Thymus (tissue), 11 donors: ENCODE data around the gene NEDD4L. TPM values are rescaled to one million over a fixed set of nuclear protein-coding genes. Genes with fewer than 3 reads are reported as not detected.

Experiments used
- DNase-seq, 9 donors: peaks; one replicate each; pipeline ENCODE4 v3.0.0-alpha.2; 2013; ENCODE audit warnings: low spot score in 9 of 9, low read depth in 6 of 9, missing footprints in 1 of 9
- H3K27ac ChIP-seq, 2 donors: one replicate each; pipeline ENCODE4 v1.5.1; 2013; ENCODE audit warnings: control low read depth in 1 of 2, low read depth in 1 of 2, low read length in 1 of 2, mild to moderate bottlenecking in 1 of 2, moderate library complexity in 1 of 2
- H3K27me3 ChIP-seq, 2 donors: one replicate each; pipeline ENCODE4 v1.5.1; 2013; ENCODE audit warnings: low read length in 1 of 2; ENCODE audit not compliant: control insufficient read depth in 2 of 2, insufficient read depth in 1 of 2
- H3K36me3 ChIP-seq, 2 donors: one replicate each; pipeline ENCODE4 v1.5.1; 2013; ENCODE audit warnings: low read length in 1 of 2, mild to moderate bottlenecking in 1 of 2, moderate library complexity in 1 of 2; ENCODE audit not compliant: control insufficient read depth in 2 of 2, insufficient read depth in 2 of 2
- H3K4me1 ChIP-seq, 2 donors: one replicate each; pipeline ENCODE4 v1.5.1; 2013; ENCODE audit warnings: low read length in 2 of 2; ENCODE audit not compliant: control insufficient read depth in 2 of 2, insufficient read depth in 2 of 2
- H3K4me3 ChIP-seq, 2 donors: one replicate each; pipeline ENCODE4 v1.5.1; 2013; ENCODE audit warnings: low read length in 2 of 2, control low read depth in 1 of 2, mild to moderate bottlenecking in 1 of 2
- H3K9me3 ChIP-seq, 2 donors: one replicate each; pipeline ENCODE4 v1.5.1; 2013; ENCODE audit warnings: low read length in 1 of 2, mild to moderate bottlenecking in 1 of 2; ENCODE audit not compliant: control insufficient read depth in 2 of 2, insufficient read depth in 1 of 2
- WGBS: extraction: QIAGEN DNeasy Blood & Tissue Kit; methylation state at CpG from one replicate; pipeline ENCODE4 v1.1.7; 2013; 5-methylcytosine and 5-hydroxymethylcytosine counted together
- polyA plus RNA-seq: library from polyadenylated mRNA; stranded (reverse); fragments of 200-250 nt; gene quantifications from one replicate; pipeline ENCODE4 v1.2.3, GENCODE V29; 2013
- total RNA-seq: library from RNA; stranded (reverse); fragments of 120-200 nt; gene quantifications from one replicate; pipeline ENCODE4 v1.2.4, GENCODE V29; 2013
- donor health status: healthy.

The NEDD4L gene
- total and polyA plus RNA-seq, 2 donors, result 6.5 to 11.8 TPM

DNA sequence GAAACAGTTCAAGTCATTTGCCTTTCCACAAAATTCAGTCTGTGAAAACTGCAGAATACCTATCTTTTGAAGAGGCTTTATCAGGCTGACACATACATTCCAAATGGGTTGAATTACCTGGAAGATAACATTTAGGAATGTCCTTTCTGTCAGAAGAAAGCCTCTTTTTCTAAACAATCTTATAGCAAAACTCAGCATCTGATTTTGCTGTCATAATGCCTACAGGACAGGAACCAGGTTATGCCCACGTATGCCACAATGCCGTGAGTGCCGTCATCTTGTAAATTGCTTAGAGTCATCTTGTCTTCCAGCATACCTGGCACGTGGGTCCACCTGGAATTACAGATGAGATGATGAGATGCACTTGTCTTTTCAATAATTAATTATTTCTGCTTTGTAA lies 309.6 kb downstream of the NEDD4L start:
- H3K36me3 ChIP-seq, result no peaks in the 10 kb centered on the region
- 95% methylated on average over 4 of the region's 4 CpGs for WGBS
- H3K4me3 ChIP-seq, result no peak overlapping the region
- no peaks in the 10 kb centered on the region for H3K9me3 ChIP-seq
- no peak overlapping the region for H3K27ac ChIP-seq
- H3K27me3 ChIP-seq, result no peaks in the 10 kb centered on the region
- peaks cover 0 to 2% of the 10 kb centered on the region in 2 donors for H3K4me1 ChIP-seq
- DNase-seq, result no peak

- peaks cover 0 to 2% of the 10 kb centered on the region in 2 donors for H3K4me1 ChIP-seq
- WGBS, result 96% methylated on average over 4 of the region's 4 CpGs
- no peak for DNase-seq
- H3K27ac ChIP-seq, result no peak overlapping the region
- no peaks in the 10 kb centered on the region for H3K36me3 ChIP-seq
- no peaks in the 10 kb centered on the region for H3K9me3 ChIP-seq
- no peaks in the 10 kb centered on the region for H3K27me3 ChIP-seq
- H3K4me3 ChIP-seq, result no peak overlapping the region
Observed at GRCh38 chr18:58354051-58354450, 310.0 kb downstream of the NEDD4L start.

GRCh38 chr18:58354791-58355190 lies 310.8 kb downstream of the NEDD4L start:
- no peak for DNase-seq
- H3K36me3 ChIP-seq, result no peaks in the 10 kb centered on the region
- no peaks in the 10 kb centered on the region for H3K27me3 ChIP-seq
- H3K27ac ChIP-seq, result no peak overlapping the region
- 98% methylated on average over 10 of the region's 10 CpGs for WGBS
- no peaks in the 10 kb centered on the region for H3K9me3 ChIP-seq
- no peak overlapping the region for H3K4me3 ChIP-seq
- H3K4me1 ChIP-seq, result peaks cover 0 to 2% of the 10 kb centered on the region in 2 donors

DNA sequence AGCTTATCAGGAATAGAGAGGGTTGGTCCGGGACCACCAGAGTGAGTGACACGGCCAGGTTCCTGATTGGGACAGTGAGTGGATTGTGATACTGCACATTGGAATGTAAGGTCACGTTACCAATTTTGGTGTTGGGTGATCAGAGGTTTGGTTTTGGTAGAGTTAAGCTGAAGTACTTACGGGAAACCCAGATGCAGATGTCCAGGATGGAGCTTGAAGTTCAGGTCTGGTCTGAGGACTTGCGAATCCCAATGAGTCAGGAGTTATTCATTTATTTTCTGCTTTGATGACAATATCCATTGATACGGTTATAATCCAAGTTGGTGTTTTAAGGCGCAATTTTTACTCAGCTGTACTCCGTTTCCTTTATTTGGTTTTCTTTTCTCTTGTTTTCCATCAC lies 311.2 kb downstream of the NEDD4L start:
- WGBS, result 97% methylated on average over 8 of the region's 8 CpGs
- Histone ChIP-seq H3K27me3 (no peaks in the 10 kb centered on the region), H3K4me3 (no peak overlapping the region), H3K27ac (no peak overlapping the region), H3K4me1 (peaks cover 0 to 2% of the 10 kb centered on the region in 2 donors), H3K36me3 (no peaks in the 10 kb centered on the region), H3K9me3 (no peaks in the 10 kb centered on the region)
- no peak for DNase-seq

GRCh38 chr18:58359218-58359617 lies 315.2 kb downstream of the NEDD4L start:
- Histone ChIP-seq H3K27me3 (no peaks in the 10 kb centered on the region), H3K4me3 (no peak overlapping the region), H3K4me1 (no peaks in the 10 kb centered on the region), H3K27ac (no peak overlapping the region), H3K9me3 (no peaks in the 10 kb centered on the region), H3K36me3 (no peaks in the 10 kb centered on the region)
- WGBS, result 96% methylated on average over 3 of the region's 3 CpGs
- no peak for DNase-seq

GRCh38 chr18:58359620-58360019 lies 315.6 kb downstream of the NEDD4L start:
- Histone ChIP-seq H3K27me3 (no peaks in the 10 kb centered on the region), H3K36me3 (no peaks in the 10 kb centered on the region), H3K9me3 (no peaks in the 10 kb centered on the region), H3K4me3 (no peak overlapping the region), H3K4me1 (no peaks in the 10 kb centered on the region), H3K27ac (no peak overlapping the region)
- no peak for DNase-seq
- 93% methylated on average over 1 of the region's 1 CpG for WGBS

DNA sequence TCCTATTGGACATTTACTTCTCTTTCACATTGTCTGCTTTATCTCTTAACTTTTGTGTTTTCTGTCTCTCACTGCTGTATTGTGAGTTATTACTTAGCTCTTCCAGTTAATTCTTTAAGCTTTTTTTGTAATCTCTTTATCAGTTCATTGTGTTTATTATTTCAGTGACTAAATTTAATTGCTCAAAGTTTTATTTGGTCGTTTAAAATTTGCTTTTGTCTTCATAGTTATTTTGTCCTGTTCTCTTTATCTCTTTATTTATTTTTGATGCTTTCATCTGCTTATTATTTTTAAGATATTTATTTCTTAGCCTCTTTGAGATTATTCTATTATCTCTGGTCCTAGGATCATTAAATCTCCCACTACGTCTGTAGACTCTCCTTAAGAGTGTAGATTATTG lies 316.3 kb downstream of the NEDD4L start:
- H3K36me3 ChIP-seq, result no peaks in the 10 kb centered on the region
- H3K9me3 ChIP-seq, result no peaks in the 10 kb centered on the region
- no peaks in the 10 kb centered on the region for H3K4me1 ChIP-seq
- no peaks in the 10 kb centered on the region for H3K27me3 ChIP-seq
- no peak for DNase-seq
- WGBS, result 92% methylated on average over 2 of the region's 2 CpGs
- H3K4me3 ChIP-seq, result no peak overlapping the region
- no peak overlapping the region for H3K27ac ChIP-seq

GRCh38 chr18:58361212-58361611 lies 317.2 kb downstream of the NEDD4L start:
- Histone ChIP-seq H3K27ac (no peak overlapping the region), H3K27me3 (no peaks in the 10 kb centered on the region), H3K4me1 (no peaks in the 10 kb centered on the region), H3K9me3 (no peaks in the 10 kb centered on the region), H3K4me3 (no peak overlapping the region), H3K36me3 (no peaks in the 10 kb centered on the region)
- WGBS, result 95% methylated on average over 5 of the region's 5 CpGs
- DNase-seq, result no peak

GRCh38 chr18:58362027-58362575 lies 318.1 kb downstream of the NEDD4L start:
- Histone ChIP-seq H3K36me3 (no peaks in the 10 kb centered on the region), H3K9me3 (no peaks in the 10 kb centered on the region), H3K27me3 (no peaks in the 10 kb centered on the region), H3K4me1 (no peaks in the 10 kb centered on the region), H3K27ac (peak overlapping the region in 1 of 2 donors; percentile 39), H3K4me3 (no peak overlapping the region)
- DNase-seq, result no peak
- 77% methylated on average over 8 of the region's 8 CpGs for WGBS

GRCh38 chr18:58362829-58363271 lies 318.8 kb downstream of the NEDD4L start:
- Histone ChIP-seq H3K27me3 (no peaks in the 10 kb centered on the region), H3K4me3 (no peak overlapping the region), H3K9me3 (no peaks in the 10 kb centered on the region), H3K4me1 (no peaks in the 10 kb centered on the region), H3K36me3 (no peaks in the 10 kb centered on the region), H3K27ac (no peak overlapping the region)
- DNase-seq, result no peak
- WGBS, result 93% methylated on average over 2 of the region's 2 CpGs
